SK-N-SH (cell line): ENCODE results near the gene CGAS.

ENCODE experiments used
- CTCF ChIP-seq: fragments of 200-600 bp; sonication (generic); IDR thresholded peaks from 2 replicates; pipeline ENCODE4 v1.6.1; 2017; ENCODE audit warnings: antibody characterized with exemption, mild to moderate bottlenecking, moderate library complexity
- ELF1 ChIP-seq: IDR thresholded peaks from 2 replicates; pipeline ENCODE4 v1.4.0; 2012
- EP300 ChIP-seq, 2 experiments: IDR thresholded peaks; 2 replicates each; pipeline versions ENCODE4 v1.4.0 to v1.6.1; 2012; ENCODE audit warnings: borderline replicate concordance in 1 of 2, low read depth in 1 of 2, low read length in 1 of 2
- FOSL2 ChIP-seq: IDR thresholded peaks from 2 replicates; pipeline ENCODE4 v1.4.0; 2012; ENCODE audit warnings: low read depth, mild to moderate bottlenecking, moderate library complexity, borderline replicate concordance
- JUND ChIP-seq: IDR thresholded peaks from 2 replicates; pipeline ENCODE4 v1.4.0; 2012
- POLR2AphosphoS5 ChIP-seq: IDR thresholded peaks from 2 replicates; pipeline ENCODE4 v1.6.1; 2012; ENCODE audit warnings: low read depth, low read length
- RFX5 ChIP-seq: IDR thresholded peaks from 2 replicates; pipeline ENCODE4 v1.6.1; 2012; ENCODE audit warnings: mild to moderate bottlenecking, improper control_type of control experiment, low read length
- TF ChIP-seq, protein P1 (sequence below): IDR thresholded peaks from 2 replicates; pipeline ENCODE4 v1.6.1; 2012; ENCODE audit warnings: mild to moderate bottlenecking, low read depth, low read length, moderate library complexity

DNA sequence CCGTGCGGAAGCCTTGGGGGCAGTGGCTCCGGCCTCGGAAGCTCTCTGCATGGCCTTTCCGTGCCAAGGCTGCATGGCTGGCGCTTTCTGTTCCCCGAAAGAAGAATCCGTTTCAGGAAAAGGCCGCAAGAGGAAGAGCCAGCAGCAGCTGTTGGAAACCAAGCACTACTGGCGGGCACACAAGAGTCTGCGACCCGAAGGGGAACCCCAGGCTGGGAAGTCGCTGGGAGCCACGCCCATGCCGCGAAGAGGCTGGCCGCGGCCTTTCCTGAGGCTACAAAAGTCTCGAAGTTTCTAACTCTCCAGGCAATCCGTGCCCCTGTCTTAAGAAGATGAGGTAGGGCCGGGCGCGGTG is at the start of gene CGAS:
- TF ChIP-seq CTCF (no peak), POLR2AphosphoS5 (no peak), RFX5 (no peak), FOSL2 (no peak), ELF1 (no peak), JUND (no peak), EP300 (IDR thresholded peaks at IDR 0.05; ENCODE audit: borderline replicate concordance in 1 of 2, low read depth in 1 of 2, low read length in 1 of 2) (no peak)
- TF ChIP-seq, protein P1, sequence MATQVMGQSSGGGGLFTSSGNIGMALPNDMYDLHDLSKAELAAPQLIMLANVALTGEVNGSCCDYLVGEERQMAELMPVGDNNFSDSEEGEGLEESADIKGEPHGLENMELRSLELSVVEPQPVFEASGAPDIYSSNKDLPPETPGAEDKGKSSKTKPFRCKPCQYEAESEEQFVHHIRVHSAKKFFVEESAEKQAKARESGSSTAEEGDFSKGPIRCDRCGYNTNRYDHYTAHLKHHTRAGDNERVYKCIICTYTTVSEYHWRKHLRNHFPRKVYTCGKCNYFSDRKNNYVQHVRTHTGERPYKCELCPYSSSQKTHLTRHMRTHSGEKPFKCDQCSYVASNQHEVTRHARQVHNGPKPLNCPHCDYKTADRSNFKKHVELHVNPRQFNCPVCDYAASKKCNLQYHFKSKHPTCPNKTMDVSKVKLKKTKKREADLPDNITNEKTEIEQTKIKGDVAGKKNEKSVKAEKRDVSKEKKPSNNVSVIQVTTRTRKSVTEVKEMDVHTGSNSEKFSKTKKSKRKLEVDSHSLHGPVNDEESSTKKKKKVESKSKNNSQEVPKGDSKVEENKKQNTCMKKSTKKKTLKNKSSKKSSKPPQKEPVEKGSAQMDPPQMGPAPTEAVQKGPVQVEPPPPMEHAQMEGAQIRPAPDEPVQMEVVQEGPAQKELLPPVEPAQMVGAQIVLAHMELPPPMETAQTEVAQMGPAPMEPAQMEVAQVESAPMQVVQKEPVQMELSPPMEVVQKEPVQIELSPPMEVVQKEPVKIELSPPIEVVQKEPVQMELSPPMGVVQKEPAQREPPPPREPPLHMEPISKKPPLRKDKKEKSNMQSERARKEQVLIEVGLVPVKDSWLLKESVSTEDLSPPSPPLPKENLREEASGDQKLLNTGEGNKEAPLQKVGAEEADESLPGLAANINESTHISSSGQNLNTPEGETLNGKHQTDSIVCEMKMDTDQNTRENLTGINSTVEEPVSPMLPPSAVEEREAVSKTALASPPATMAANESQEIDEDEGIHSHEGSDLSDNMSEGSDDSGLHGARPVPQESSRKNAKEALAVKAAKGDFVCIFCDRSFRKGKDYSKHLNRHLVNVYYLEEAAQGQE: no peak
